ENCODE results near the gene ROCK1.

- TF ChIP-seq CTCF (IDR thresholded peaks at IDR 0.05) (no peak), POLR2A (IDR thresholded peaks at IDR 0.05) (no peak)
These were observed 4.2 kb upstream of the ROCK1 start for GRCh38 chr18:21115519-21116411.

Measured in heart left ventricle (tissue), 13 donors.